ENCODE measurements around the gene POU2AF3.
"Not testable (repeated sequence)": the region's sequence is repeated elsewhere in the genome, so short reads cannot be mapped to it uniquely, and the experiment has no call there.

POU2AF3 gene

GRCh38 chr11:111300569-111300968 lies 2.2 kb downstream of the POU2AF3 start:
- no peak for DNase-seq (ENCODE audit: low read depth in 4 of 4, low spot score in 1 of 4)

GRCh38 chr11:111301004-111301841 lies 2.9 kb downstream of the POU2AF3 start:
- no peak for DNase-seq (ENCODE audit: low read depth in 4 of 4, low spot score in 1 of 4)

GRCh38 chr11:111301842-111302118 lies 3.4 kb downstream of the POU2AF3 start:
- DNase-seq (ENCODE audit: low read depth in 4 of 4, low spot score in 1 of 4), result no peak

- no peak for DNase-seq (ENCODE audit: low read depth in 4 of 4, low spot score in 1 of 4)
Measured at GRCh38 chr11:111302298-111302697, 4.0 kb downstream of the POU2AF3 start.

- DNase-seq (ENCODE audit: low read depth in 4 of 4, low spot score in 1 of 4), result no peak
Measured at GRCh38 chr11:111303461-111303860, 5.1 kb downstream of the POU2AF3 start.

- DNase-seq (ENCODE audit: low read depth in 4 of 4, low spot score in 1 of 4), result no peak
Measured at GRCh38 chr11:111305162-111305802, 6.9 kb downstream of the POU2AF3 start.

- DNase-seq (ENCODE audit: low read depth in 4 of 4, low spot score in 1 of 4), result no peak
Measured at GRCh38 chr11:111305876-111306275, 7.5 kb downstream of the POU2AF3 start.

GRCh38 chr11:111306321-111306720 lies 8.0 kb downstream of the POU2AF3 start:
- DNase-seq (ENCODE audit: low read depth in 4 of 4, low spot score in 1 of 4), result no peak

GRCh38 chr11:111307472-111308108 lies 9.2 kb downstream of the POU2AF3 start:
- no peak for DNase-seq (ENCODE audit: low read depth in 4 of 4, low spot score in 1 of 4)

- no peak for DNase-seq (ENCODE audit: low read depth in 4 of 4, low spot score in 1 of 4)
Measured at GRCh38 chr11:111308140-111308539, 9.8 kb downstream of the POU2AF3 start.

GRCh38 chr11:111309215-111309915 lies 11.0 kb downstream of the POU2AF3 start:
- no peak for DNase-seq (ENCODE audit: low read depth in 4 of 4, low spot score in 1 of 4)

GRCh38 chr11:111310088-111310487 lies 11.7 kb downstream of the POU2AF3 start:
- DNase-seq (ENCODE audit: low read depth in 4 of 4, low spot score in 1 of 4), result no peak

- no peak for DNase-seq (ENCODE audit: low read depth in 4 of 4, low spot score in 1 of 4)
Measured at GRCh38 chr11:111310723-111311122, 12.4 kb downstream of the POU2AF3 start.

- no peak for DNase-seq (ENCODE audit: low read depth in 4 of 4, low spot score in 1 of 4)
Measured at GRCh38 chr11:111312076-111312475, 13.7 kb downstream of the POU2AF3 start.

- DNase-seq (ENCODE audit: low read depth in 4 of 4, low spot score in 1 of 4), result no peak
Measured at GRCh38 chr11:111319296-111319695, 20.9 kb downstream of the POU2AF3 start.

- not testable (repeated sequence) for DNase-seq (ENCODE audit: low read depth in 4 of 4, low spot score in 1 of 4)
Measured at GRCh38 chr11:111320199-111320598, 21.9 kb downstream of the POU2AF3 start.

- no peak for DNase-seq (ENCODE audit: low read depth in 4 of 4, low spot score in 1 of 4)
Measured at GRCh38 chr11:111320728-111321568, 22.6 kb downstream of the POU2AF3 start.

GRCh38 chr11:111322534-111322933 lies 24.2 kb downstream of the POU2AF3 start:
- no peak for DNase-seq (ENCODE audit: low read depth in 4 of 4, low spot score in 1 of 4)

- no peak for DNase-seq (ENCODE audit: low read depth in 4 of 4, low spot score in 1 of 4)
Measured at GRCh38 chr11:111324277-111324720, 26.0 kb downstream of the POU2AF3 start.

- DNase-seq (ENCODE audit: low read depth in 4 of 4, low spot score in 1 of 4), result no peak
Measured at GRCh38 chr11:111325259-111325658, 26.9 kb downstream of the POU2AF3 start.

- no peak for DNase-seq (ENCODE audit: low read depth in 4 of 4, low spot score in 1 of 4)
Measured at GRCh38 chr11:111326824-111327223, 28.5 kb downstream of the POU2AF3 start.
